ENCODE data around the gene FUT6.

DNA sequence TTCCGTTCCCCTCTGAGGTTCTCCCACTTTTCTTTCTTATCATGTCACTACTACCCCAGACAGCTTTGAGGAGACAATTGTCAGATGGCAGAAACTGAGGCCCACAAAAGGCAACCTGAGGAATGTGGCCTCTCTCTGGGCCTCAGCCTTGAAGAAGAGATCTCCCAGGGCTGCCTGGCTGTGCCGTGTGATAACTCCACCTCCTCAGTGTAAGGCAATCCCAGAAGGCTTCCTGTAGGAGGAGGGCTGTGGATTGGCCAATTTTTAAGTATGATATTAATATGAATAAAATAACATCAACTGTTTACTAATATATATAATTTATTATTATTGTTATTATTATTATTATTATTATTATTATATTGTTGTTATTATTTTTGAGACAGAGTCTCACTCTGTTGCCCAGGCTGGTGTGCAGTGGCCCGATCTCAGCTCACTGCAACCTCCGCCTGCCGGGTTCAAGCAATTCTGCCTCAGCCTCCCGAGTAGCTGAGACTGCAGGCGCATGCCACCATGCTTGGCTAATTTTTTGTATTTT, 44.1 kb downstream of the FUT6 start:
- no peak for TF ChIP-seq CTCF (IDR thresholded peaks at IDR 0.05)
- TF ChIP-seq POLR2A (IDR thresholded peaks at IDR 0.05) = no peak
